A549 (cell line): Measurements from ENCODE around the gene PALLD. TPM values are rescaled to one million over a fixed set of nuclear protein-coding genes. Genes with fewer than 3 reads are reported as not detected.

Source experiments
- ATAC-seq, 2 experiments: fragments of 200-7000 bp in 1 of 2; fragments of >200 bp in 1 of 2; cut with Nextera tagmentation in 1 of 2; cut with Tn5 transposase in 1 of 2; 3 replicates each; pipeline versions ENCODE4 v1.8.0 to v1.9.1; 2018 to 2020; ENCODE audit warnings: mild to moderate bottlenecking in 1 of 2, moderate library complexity in 1 of 2
- CTCF ChIA-PET: fragments of 300-600 bp; sonication (Branson Sonifier 250); formaldehyde crosslinking; extraction: SDS; loops from one replicate; lab custom pipeline; 2021; ENCODE audit warnings: antibody characterized with exemption, inconsistent platforms; lab: Yijun Ruan, JAX
- POLR2A ChIA-PET: fragments of 350-600 bp; formaldehyde crosslinking; extraction: SDS; loops from one replicate; lab custom pipeline; 2021; ENCODE audit warnings: antibody characterized with exemption, inconsistent platforms; lab: Yijun Ruan, JAX
- DNase-seq, 2 experiments: peaks; one replicate each; pipeline versions ENCODE4 v3.0.0 to v3.0.0-alpha.2; 2011 to 2016; ENCODE audit warnings: low read depth in 1 of 2, low spot score in 1 of 2
- FAIRE-seq: peaks from 2 replicates; lab custom pipeline; 2011; peaks lifted over from hg19 to GRCh38; lab: Jason Lieb, UNC
- H3K27ac ChIP-seq, 2 experiments: fragments of >200 bp; sonication (Bioruptor Twin); formaldehyde crosslinking; 3 replicates each; pipeline ENCODE4 v1.5.1; 2016 to 2017
- H3K4me1 ChIP-seq: fragments of >200 bp; sonication (Bioruptor Twin); formaldehyde crosslinking; 3 replicates; pipeline ENCODE4 v1.6.1; 2016
- H3K4me2 ChIP-seq: fragments of >200 bp; sonication (Bioruptor Twin); formaldehyde crosslinking; 3 replicates; pipeline ENCODE4 v1.6.1; 2016
- H3K4me3 ChIP-seq: fragments of >200 bp; sonication (Bioruptor Twin); formaldehyde crosslinking; 3 replicates; pipeline ENCODE4 v1.5.1; 2016
- H3K9me3 ChIP-seq: fragments of >200 bp; sonication (Bioruptor Twin); formaldehyde crosslinking; 3 replicates; pipeline ENCODE4 v1.6.1; 2016
- BHLHE40 ChIP-seq: IDR thresholded peaks from 2 replicates; pipeline ENCODE4 v1.6.1; 2012; ENCODE audit warnings: low read depth, low read length, inconsistent platforms
- CBX2 ChIP-seq: fragments of 200-600 bp; sonication (generic); IDR thresholded peaks from 2 replicates; pipeline ENCODE4 v1.6.1; 2016; ENCODE audit warnings: low read depth, mild to moderate bottlenecking, borderline replicate concordance
- CBX8 ChIP-seq: fragments of 200-600 bp; sonication (generic); IDR thresholded peaks from 2 replicates; pipeline ENCODE4 v1.6.1; 2016
- CEBPB ChIP-seq, 2 experiments: fragments of >200 bp in 1 of 2; sonication (Bioruptor Twin) in 1 of 2; formaldehyde crosslinking in 1 of 2; IDR thresholded peaks; 2 replicates each; pipeline ENCODE4 v1.6.1; 2012 to 2016
- CHD2 ChIP-seq: fragments of 150-350 bp; IDR thresholded peaks from 2 replicates; pipeline ENCODE4 v1.6.1; 2014; ENCODE audit warnings: low read length; ENCODE audit not compliant: partially characterized antibody
- EHF ChIP-seq: fragments of 250-450 bp; sonication (Bioruptor Pico); IDR thresholded peaks from 2 replicates; pipeline ENCODE4 v1.5.0; 2020; ENCODE audit warnings: mild to moderate bottlenecking
- FOXS1 ChIP-seq: fragments of 250-450 bp; sonication (Bioruptor Pico); IDR thresholded peaks from 2 replicates; pipeline ENCODE4 v1.5.0; 2020; ENCODE audit warnings: mild to moderate bottlenecking, moderate library complexity
- HEYL ChIP-seq: fragments of 250-450 bp; sonication (Bioruptor Pico); IDR thresholded peaks from 2 replicates; pipeline ENCODE4 v1.8.0; 2021; ENCODE audit warnings: mild to moderate bottlenecking, moderate library complexity
- HOXA7 ChIP-seq: fragments of 250-450 bp; sonication (Bioruptor Pico); IDR thresholded peaks from 2 replicates; pipeline ENCODE4 v1.5.0; 2020; ENCODE audit warnings: mild to moderate bottlenecking, moderate library complexity
- JUN ChIP-seq, 2 experiments: fragments of >200 bp; sonication (Bioruptor Twin); formaldehyde crosslinking; IDR thresholded peaks; 2 replicates in 1 of 2; 3 replicates in 1 of 2; pipeline ENCODE4 v1.6.1; 2016 to 2017
- JUNB ChIP-seq: fragments of >200 bp; sonication (Bioruptor Twin); formaldehyde crosslinking; IDR thresholded peaks from 2 replicates; pipeline ENCODE4 v1.6.1; 2016
- KDM1A ChIP-seq: fragments of 200-600 bp; sonication (generic); IDR thresholded peaks from 2 replicates; pipeline ENCODE4 v1.6.1; 2016; ENCODE audit warnings: low read depth, mild to moderate bottlenecking
- MAFK ChIP-seq: fragments of 450-650 bp; IDR thresholded peaks from 2 replicates; pipeline ENCODE4 v1.6.1; 2014; ENCODE audit not compliant: partially characterized antibody
- MAZ ChIP-seq: fragments of 150-350 bp; IDR thresholded peaks from 2 replicates; pipeline ENCODE4 v1.6.1; 2014; ENCODE audit warnings: antibody characterized with exemption, low read depth, low read length, borderline replicate concordance
- MYC ChIP-seq: IDR thresholded peaks from 2 replicates; pipeline ENCODE4 v1.6.1; 2012; ENCODE audit warnings: mild to moderate bottlenecking, inconsistent platforms, low read length, improper control_type of control experiment, borderline replicate concordance
- NFE2L2 ChIP-seq: fragments of 150-350 bp; conservative IDR thresholded peaks from 2 replicates; pipeline ENCODE4 v1.6.1; 2014; ENCODE audit warnings: low read length
- NPAS2 ChIP-seq: fragments of 250-450 bp; sonication (Bioruptor Pico); IDR thresholded peaks from 2 replicates; pipeline ENCODE4 v1.8.0; 2022; ENCODE audit warnings: mild to moderate bottlenecking, moderate library complexity, borderline replicate concordance
- NR3C1 ChIP-seq: fragments of >200 bp; sonication (Bioruptor Twin); formaldehyde crosslinking; IDR thresholded peaks from 3 replicates; pipeline ENCODE4 v1.6.1; 2017
- POLR2A ChIP-seq: IDR thresholded peaks from 2 replicates; pipeline ENCODE4 v1.6.1; 2012; ENCODE audit warnings: mild to moderate bottlenecking, low read length
- RAD21 ChIP-seq, 2 experiments: fragments of >200 bp in 1 of 2; sonication (Bioruptor Twin) in 1 of 2; formaldehyde crosslinking in 1 of 2; IDR thresholded peaks in 1 of 2; conservative IDR thresholded peaks in 1 of 2; 2 replicates in 1 of 2; 3 replicates in 1 of 2; pipeline ENCODE4 v1.6.1; 2012 to 2018; ENCODE audit warnings: inconsistent platforms in 1 of 2
- RARB ChIP-seq: fragments of 250-450 bp; sonication (Bioruptor Pico); IDR thresholded peaks from 2 replicates; pipeline ENCODE4 v1.8.0; 2021; ENCODE audit warnings: mild to moderate bottlenecking, moderate library complexity
- RCOR1 ChIP-seq: fragments of 150-350 bp; IDR thresholded peaks from 2 replicates; pipeline ENCODE4 v1.6.1; 2014; ENCODE audit warnings: antibody characterized with exemption, low read length, low read depth
- RNF2 ChIP-seq: fragments of 200-600 bp; sonication (generic); IDR thresholded peaks from 2 replicates; pipeline ENCODE4 v1.6.1; 2016; ENCODE audit warnings: low read depth, mild to moderate bottlenecking, antibody characterized with exemption, moderate library complexity, borderline replicate concordance
- SREBF2 ChIP-seq: fragments of 450-650 bp; IDR thresholded peaks from 2 replicates; pipeline ENCODE4 v1.6.1; 2014; ENCODE audit warnings: mild to moderate bottlenecking, moderate library complexity
- ZFP36 ChIP-seq: fragments of 450-650 bp; IDR thresholded peaks from 2 replicates; pipeline ENCODE4 v1.6.1; 2014; ENCODE audit warnings: borderline replicate concordance; ENCODE audit not compliant: partially characterized antibody
- ZSCAN20 ChIP-seq: fragments of 250-450 bp; sonication (Bioruptor Pico); IDR thresholded peaks from 2 replicates; pipeline ENCODE4 v1.8.0; 2022; ENCODE audit warnings: mild to moderate bottlenecking, moderate library complexity
- WGBS: methylation state at CpG from one replicate; pipeline ENCODE4 v1.1.6; 2017; ENCODE audit errors: missing lambda C conversion rate; 5-methylcytosine and 5-hydroxymethylcytosine counted together
- polyA plus RNA-seq, 4 experiments: library from polyadenylated mRNA; depleted of rRNA in 3 of 4; stranded (reverse); fragments of >200 nt; fragmentation: RNase III in 1 of 4; extraction: RNeasy Plus Mini Kit Qiagen cat#74134 plus additional on column Dnase treatment in 1 of 4; gene quantifications; 2 replicates in 3 of 4; 3 replicates in 1 of 4; pipeline ENCODE4 v1.2.3, GENCODE V29; 2011 to 2017
- TF ChIP-seq, protein P1 (sequence below): IDR thresholded peaks from 2 replicates; pipeline ENCODE4 v1.6.1; 2012; ENCODE audit warnings: low read depth, borderline replicate concordance
- TF ChIP-seq, protein P2 (sequence below): fragments of >200 bp; sonication (Bioruptor Twin); formaldehyde crosslinking; IDR thresholded peaks from 3 replicates; pipeline ENCODE4 v1.6.1; 2016
- TF ChIP-seq, protein P3 (sequence below): fragments of 150-350 bp; IDR thresholded peaks from 2 replicates; pipeline ENCODE4 v1.6.1; 2014; ENCODE audit warnings: low read depth, mild to moderate bottlenecking, low read length
- TF ChIP-seq, protein P4 (sequence below): IDR thresholded peaks from 2 replicates; pipeline ENCODE4 v1.6.1; 2012
- TF ChIP-seq, protein P5 (sequence below): fragments of >200 bp; sonication (Bioruptor Twin); formaldehyde crosslinking; IDR thresholded peaks from 2 replicates; pipeline ENCODE4 v1.6.1; 2016
- TF ChIP-seq, protein P6 (sequence below): fragments of 250-450 bp; sonication (Bioruptor Pico); IDR thresholded peaks from 2 replicates; pipeline ENCODE4 v1.5.0; 2021; ENCODE audit warnings: mild to moderate bottlenecking, moderate library complexity, borderline replicate concordance

Gene PALLD
- polyA plus RNA-seq, 2 of the 4 experiments (the other 2 are of a cell fraction), result 88.8 to 113 TPM

DNA sequence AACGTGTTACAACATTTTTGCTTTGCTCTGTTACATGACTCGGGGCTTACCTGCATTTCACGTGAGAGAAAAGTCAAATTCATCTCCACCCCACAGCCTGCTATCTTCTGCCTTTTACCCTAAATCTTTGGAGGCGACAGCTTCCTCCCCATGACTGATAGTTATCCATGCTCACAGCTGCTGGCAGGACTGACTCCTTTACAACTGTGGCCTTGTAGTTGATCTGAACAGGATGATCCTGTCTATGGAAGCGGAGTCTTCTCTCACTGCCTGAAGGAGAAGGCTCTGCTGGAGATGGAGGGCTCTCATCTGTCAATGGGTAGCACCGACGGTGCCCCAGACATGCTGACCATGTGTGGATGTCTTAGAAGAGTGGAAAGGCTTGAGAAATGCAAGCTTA lies 362.2 kb downstream of the PALLD start (continued):
- TF ChIP-seq, protein P1, sequence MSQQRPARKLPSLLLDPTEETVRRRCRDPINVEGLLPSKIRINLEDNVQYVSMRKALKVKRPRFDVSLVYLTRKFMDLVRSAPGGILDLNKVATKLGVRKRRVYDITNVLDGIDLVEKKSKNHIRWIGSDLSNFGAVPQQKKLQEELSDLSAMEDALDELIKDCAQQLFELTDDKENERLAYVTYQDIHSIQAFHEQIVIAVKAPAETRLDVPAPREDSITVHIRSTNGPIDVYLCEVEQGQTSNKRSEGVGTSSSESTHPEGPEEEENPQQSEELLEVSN, result no peak

DNA sequence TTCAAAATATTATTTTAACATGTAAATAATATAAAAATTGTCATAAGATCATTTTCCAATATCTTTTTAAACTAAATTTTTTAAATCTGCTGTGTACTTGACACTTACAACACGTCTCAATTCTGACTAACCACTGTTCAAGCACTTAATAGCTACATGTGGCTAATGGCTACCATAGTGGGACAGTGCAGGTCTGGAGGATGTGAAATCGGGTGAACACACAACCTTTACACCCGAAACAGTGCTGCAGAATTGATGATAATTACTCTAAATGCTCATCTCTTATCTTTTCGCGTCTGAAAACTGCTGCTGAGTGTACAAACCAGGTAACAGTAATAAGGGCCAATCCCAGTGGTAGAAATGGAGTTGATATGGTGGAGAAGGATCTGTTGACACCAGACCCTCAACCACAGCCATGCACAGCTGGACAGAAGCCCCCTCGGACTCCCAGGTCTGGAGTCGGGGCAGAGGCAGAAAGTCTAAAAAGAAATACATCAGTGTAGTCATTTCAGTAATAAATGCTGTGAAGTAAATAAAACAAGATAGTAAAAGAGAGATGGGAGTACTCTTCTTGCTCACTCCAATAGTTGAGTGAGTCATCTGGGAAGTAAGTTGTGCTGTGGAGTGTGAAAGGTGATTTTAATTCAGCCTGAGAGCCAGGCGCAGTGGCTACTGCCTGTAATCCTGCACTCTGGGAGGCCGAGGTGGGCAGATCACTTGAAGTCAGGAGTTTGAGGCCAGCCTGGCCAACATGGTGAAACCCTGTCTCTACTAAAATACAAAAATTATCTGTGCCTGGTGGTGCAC lies 363.2 kb downstream of the PALLD start:
- CTCF ChIA-PET, result interaction anchor here (0.5 kb wide), 1 partner anchor 10 kb away, joined by 5 read pairs; no protein-coding TSS in a partner anchor
- no peak for FAIRE-seq

DNA sequence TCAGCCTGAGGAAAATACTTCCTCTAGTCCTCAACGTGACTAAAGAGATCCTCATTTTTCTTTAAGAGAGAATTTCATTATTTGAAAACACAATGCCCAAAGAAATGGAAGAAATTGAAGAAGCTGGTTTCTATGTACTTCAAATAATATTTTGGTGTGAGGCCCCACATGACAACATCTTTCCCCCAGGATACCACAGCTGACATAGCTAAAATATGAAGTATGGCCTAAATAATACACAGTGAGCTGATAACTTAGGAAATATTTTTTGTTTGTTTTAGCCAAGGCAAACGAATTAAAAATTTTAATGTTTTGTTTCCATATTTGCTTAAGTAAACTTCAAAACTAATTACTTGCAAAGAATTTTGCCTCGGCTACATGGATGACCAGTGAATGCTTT lies 364.0 kb downstream of the PALLD start:
- H3K4me3 ChIP-seq, result no peak overlapping the region
- H3K4me2 ChIP-seq, result no peak overlapping the region
- ATAC-seq (no peak), FAIRE-seq (no peak), DNase-seq (no peak)
- TF ChIP-seq NR3C1 (no peak), ZFP36 (no peak), POLR2A (no peak), HOXA7 (CRISPR knock-in tag) (no peak), FOXS1 (CRISPR knock-in tag) (no peak), NPAS2 (CRISPR knock-in tag) (no peak), CBX2 (no peak), CEBPB (IDR thresholded peaks at IDR 0.05) (no peak), HEYL (CRISPR knock-in tag) (no peak), SREBF2 (no peak), RNF2 (no peak), CHD2 (no peak), RARB (CRISPR knock-in tag) (no peak), JUNB (no peak), MAFK (no peak), RCOR1 (no peak)
- TF ChIP-seq, protein P2, sequence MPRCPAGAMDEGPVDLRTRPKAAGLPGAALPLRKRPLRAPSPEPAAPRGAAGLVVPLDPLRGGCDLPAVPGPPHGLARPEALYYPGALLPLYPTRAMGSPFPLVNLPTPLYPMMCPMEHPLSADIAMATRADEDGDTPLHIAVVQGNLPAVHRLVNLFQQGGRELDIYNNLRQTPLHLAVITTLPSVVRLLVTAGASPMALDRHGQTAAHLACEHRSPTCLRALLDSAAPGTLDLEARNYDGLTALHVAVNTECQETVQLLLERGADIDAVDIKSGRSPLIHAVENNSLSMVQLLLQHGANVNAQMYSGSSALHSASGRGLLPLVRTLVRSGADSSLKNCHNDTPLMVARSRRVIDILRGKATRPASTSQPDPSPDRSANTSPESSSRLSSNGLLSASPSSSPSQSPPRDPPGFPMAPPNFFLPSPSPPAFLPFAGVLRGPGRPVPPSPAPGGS, result no peak
- H3K9me3 ChIP-seq, result no peaks in the 10 kb centered on the region
- no peak overlapping the region for H3K27ac ChIP-seq
- peaks cover 31% of the 10 kb centered on the region for H3K4me1 ChIP-seq
- 77% methylated on average over 3 of the region's 3 CpGs for WGBS
- POLR2A ChIA-PET, result no interaction called here
- CTCF ChIA-PET, result no interaction called here

More for the DNA sequence above, 363.2 kb downstream of the PALLD start:
- no peak overlapping the region for H3K4me2 ChIP-seq
- H3K4me3 ChIP-seq, result no peak overlapping the region
- ATAC-seq (no peak), DNase-seq (no peak)
- no peaks in the 10 kb centered on the region for H3K9me3 ChIP-seq
- H3K27ac ChIP-seq, result no peak overlapping the region
- TF ChIP-seq RCOR1, result no peak
- TF ChIP-seq RAD21 (conservative IDR thresholded peaks at IDR 0.05 in 1 of 2, IDR thresholded peaks at IDR 0.05 in 1 of 2), result no peak
- TF ChIP-seq, protein P3, sequence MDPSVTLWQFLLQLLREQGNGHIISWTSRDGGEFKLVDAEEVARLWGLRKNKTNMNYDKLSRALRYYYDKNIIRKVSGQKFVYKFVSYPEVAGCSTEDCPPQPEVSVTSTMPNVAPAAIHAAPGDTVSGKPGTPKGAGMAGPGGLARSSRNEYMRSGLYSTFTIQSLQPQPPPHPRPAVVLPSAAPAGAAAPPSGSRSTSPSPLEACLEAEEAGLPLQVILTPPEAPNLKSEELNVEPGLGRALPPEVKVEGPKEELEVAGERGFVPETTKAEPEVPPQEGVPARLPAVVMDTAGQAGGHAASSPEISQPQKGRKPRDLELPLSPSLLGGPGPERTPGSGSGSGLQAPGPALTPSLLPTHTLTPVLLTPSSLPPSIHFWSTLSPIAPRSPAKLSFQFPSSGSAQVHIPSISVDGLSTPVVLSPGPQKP, result no peak
- TF ChIP-seq, protein P4, sequence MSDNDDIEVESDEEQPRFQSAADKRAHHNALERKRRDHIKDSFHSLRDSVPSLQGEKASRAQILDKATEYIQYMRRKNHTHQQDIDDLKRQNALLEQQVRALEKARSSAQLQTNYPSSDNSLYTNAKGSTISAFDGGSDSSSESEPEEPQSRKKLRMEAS, result no peak
- TF ChIP-seq, protein P2, result no peak
- no peak for TF ChIP-seq JUNB
- TF ChIP-seq, protein P5, sequence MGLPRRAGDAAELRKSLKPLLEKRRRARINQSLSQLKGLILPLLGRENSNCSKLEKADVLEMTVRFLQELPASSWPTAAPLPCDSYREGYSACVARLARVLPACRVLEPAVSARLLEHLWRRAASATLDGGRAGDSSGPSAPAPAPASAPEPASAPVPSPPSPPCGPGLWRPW, result no peak
- TF ChIP-seq FOXS1 (CRISPR knock-in tag), result no peak
- TF ChIP-seq POLR2A, result no peak
- TF ChIP-seq SREBF2, result no peak
- TF ChIP-seq MYC, result no peak
- TF ChIP-seq, protein P6, sequence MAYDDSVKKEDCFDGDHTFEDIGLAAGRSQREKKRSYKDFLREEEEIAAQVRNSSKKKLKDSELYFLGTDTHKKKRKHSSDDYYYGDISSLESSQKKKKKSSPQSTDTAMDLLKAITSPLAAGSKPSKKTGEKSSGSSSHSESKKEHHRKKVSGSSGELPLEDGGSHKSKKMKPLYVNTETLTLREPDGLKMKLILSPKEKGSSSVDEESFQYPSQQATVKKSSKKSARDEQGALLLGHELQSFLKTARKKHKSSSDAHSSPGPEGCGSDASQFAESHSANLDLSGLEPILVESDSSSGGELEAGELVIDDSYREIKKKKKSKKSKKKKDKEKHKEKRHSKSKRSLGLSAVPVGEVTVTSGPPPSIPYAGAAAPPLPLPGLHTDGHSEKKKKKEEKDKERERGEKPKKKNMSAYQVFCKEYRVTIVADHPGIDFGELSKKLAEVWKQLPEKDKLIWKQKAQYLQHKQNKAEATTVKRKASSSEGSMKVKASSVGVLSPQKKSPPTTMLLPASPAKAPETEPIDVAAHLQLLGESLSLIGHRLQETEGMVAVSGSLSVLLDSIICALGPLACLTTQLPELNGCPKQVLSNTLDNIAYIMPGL (CRISPR knock-in tag), result no peak
- no peak for TF ChIP-seq EHF (CRISPR knock-in tag)
- no peak for TF ChIP-seq MAZ
- TF ChIP-seq BHLHE40, result no peak
- TF ChIP-seq CBX8, result no peak
- no peak for TF ChIP-seq NFE2L2
- no peak for TF ChIP-seq KDM1A
- no peak for TF ChIP-seq JUN (IDR thresholded peaks at IDR 0.05)
- no peak for TF ChIP-seq ZSCAN20 (CRISPR knock-in tag)
- POLR2A ChIA-PET, result no interaction called here
- peaks cover 31% of the 10 kb centered on the region for H3K4me1 ChIP-seq
- WGBS, result 88% methylated on average over 9 of the region's 9 CpGs
